HepG2 (cell line): Measurements from ENCODE around the gene CTRB2. TPM values are rescaled to one million over a fixed set of nuclear protein-coding genes. Genes with fewer than 3 reads are reported as not detected.
A peak's percentile ranks its signal among the peaks of the same experiment; 100 is the strongest.

ENCODE experiments used
- AGO2 ChIP-seq: fragments of 200-400 bp; formaldehyde crosslinking; optimal IDR thresholded peaks from 2 replicates; pipeline ENCODE3; 2017; ENCODE audit warnings: mild to moderate bottlenecking, low read depth, low read length, moderate library complexity
- CHD2 ChIP-seq: IDR thresholded peaks from 2 replicates; pipeline ENCODE4 v1.6.1; 2011; ENCODE audit warnings: low read depth, low read length, improper control_type of control experiment
- HCFC1 ChIP-seq: fragments of 150-350 bp; IDR thresholded peaks from 2 replicates; pipeline ENCODE4 v1.6.1; 2014; ENCODE audit warnings: low read depth, low read length
- KDM5B ChIP-seq: sonication (generic); formaldehyde crosslinking; IDR thresholded peaks from 2 replicates; pipeline ENCODE4 v1.4.0; 2020; ENCODE audit warnings: missing genetic modification reagents, mild to moderate bottlenecking, borderline replicate concordance
- NR2F6 ChIP-seq, 2 experiments: IDR thresholded peaks; 2 replicates each; pipeline ENCODE4 v1.6.1; 2016; ENCODE audit warnings: antibody characterized with exemption in 1 of 2, mild to moderate bottlenecking in 1 of 2
- ONECUT2 ChIP-seq: sonication (generic); formaldehyde crosslinking; IDR thresholded peaks from 2 replicates; pipeline ENCODE4 v1.4.0; 2020; ENCODE audit warnings: missing genetic modification reagents
- SOX13 ChIP-seq, 3 experiments: fragments of 450-650 bp in 1 of 3; sonication (generic) in 1 of 3; formaldehyde crosslinking in 1 of 3; IDR thresholded peaks in 2 of 3; conservative IDR thresholded peaks in 1 of 3; 2 replicates each; pipeline versions ENCODE4 v1.5.0 to v1.6.1; 2016 to 2020; ENCODE audit warnings: antibody characterized with exemption in 1 of 3, mild to moderate bottlenecking in 1 of 3, missing compliant biosample characterization in 1 of 3, missing genetic modification reagents in 1 of 3, moderate library complexity in 1 of 3
- SP140L ChIP-seq: sonication (generic); formaldehyde crosslinking; IDR thresholded peaks from 2 replicates; pipeline ENCODE4 v1.4.0; 2020; ENCODE audit warnings: missing genetic modification reagents, borderline replicate concordance
- TARDBP ChIP-seq: sonication (generic); formaldehyde crosslinking; IDR thresholded peaks from 2 replicates; pipeline ENCODE4 v1.8.0; 2022; ENCODE audit warnings: mild to moderate bottlenecking, missing genetic modification reagents
- ZBTB10 ChIP-seq: sonication (generic); formaldehyde crosslinking; IDR thresholded peaks from 2 replicates; pipeline ENCODE4 v1.4.0; 2020; ENCODE audit warnings: missing genetic modification reagents, borderline replicate concordance
- ZBTB4 ChIP-seq: sonication (generic); formaldehyde crosslinking; IDR thresholded peaks from 2 replicates; pipeline ENCODE4 v1.4.0; 2020; ENCODE audit warnings: missing genetic modification reagents, mild to moderate bottlenecking, borderline replicate concordance
- ZBTB44 ChIP-seq: sonication (generic); formaldehyde crosslinking; IDR thresholded peaks from 2 replicates; pipeline ENCODE4 v1.4.0; 2020; ENCODE audit warnings: missing genetic modification reagents
- ZNF326 ChIP-seq: sonication (generic); formaldehyde crosslinking; IDR thresholded peaks from 2 replicates; pipeline ENCODE4 v1.4.0; 2020; ENCODE audit warnings: missing genetic modification reagents, borderline replicate concordance
- ZNF530 ChIP-seq: sonication (generic); formaldehyde crosslinking; IDR thresholded peaks from 2 replicates; pipeline ENCODE4 v1.5.0; 2020; ENCODE audit warnings: low read depth, mild to moderate bottlenecking, missing genetic modification reagents
- ZNF678 ChIP-seq: sonication (generic); formaldehyde crosslinking; IDR thresholded peaks from 2 replicates; pipeline ENCODE4 v1.4.0; 2020; ENCODE audit warnings: mild to moderate bottlenecking, missing genetic modification reagents
- ZUFSP ChIP-seq: sonication (generic); formaldehyde crosslinking; IDR thresholded peaks from 2 replicates; pipeline ENCODE4 v1.9.0; 2021; ENCODE audit warnings: missing genetic modification reagents, mild to moderate bottlenecking, borderline replicate concordance
- polyA plus RNA-seq, 8 experiments: library from polyadenylated mRNA; depleted of rRNA in 3 of 8; stranded (reverse) in 7 of 8; unstranded in 1 of 8; fragments of >200 nt; fragmentation: Illumina TruSeq in 4 of 8; extraction: Trizol in 4 of 8; gene quantifications; 2 replicates each; pipeline versions ENCODE4 v1.2.1 to v1.2.3, GENCODE V29; 2011 to 2016; ENCODE audit warnings: low read depth in 4 of 8, missing spikeins in 1 of 8, mixed read lengths in 1 of 8; ENCODE audit not compliant: insufficient read depth in 1 of 8
- total RNA-seq, 5 experiments: library from RNA; depleted of rRNA; stranded (reverse); fragments of >200 nt; fragmentation: Illumina TruSeq; extraction: Trizol; gene quantifications; 2 replicates each; pipeline ENCODE4 v1.2.3, GENCODE V29; 2016; ENCODE audit warnings: low read depth in 1 of 5

Gene CTRB2
- total and polyA plus RNA-seq, 2 of the 13 experiments (the other 11 are each of a cell fraction or from before 2014, with no cell fraction given) = 0.13 TPM; not detected in 1

GRCh38 chr16:75238132-75238852 lies 31.3 kb upstream of the CTRB2 start (continued):
- TF ChIP-seq ZUFSP (CRISPR knock-in tag) (no peak), ZNF678 (CRISPR knock-in tag) (no peak), KDM5B (CRISPR knock-in tag) (peak; percentile 62; the same call in 1 of the 2 replicates), SP140L (no peak), TARDBP (CRISPR knock-in tag) (peak; percentile 89), HCFC1 (no peak), ZNF326 (CRISPR knock-in tag) (no peak), NR2F6 (IDR thresholded peaks at IDR 0.05) (peak; percentile 74), NR2F6 (CRISPR knock-in tag; IDR thresholded peaks at IDR 0.05) (peak; percentile 92), AGO2 (peak; percentile 78), ZBTB4 (CRISPR knock-in tag) (peak; percentile 99), CHD2 (0 out of 2 replicates have a peak, but pooled peaks have one; percentile 50), ONECUT2 (CRISPR knock-in tag) (no peak), SOX13 (IDR thresholded peaks at IDR 0.05) (no peak), SOX13 (CRISPR knock-in tag; conservative IDR thresholded peaks at IDR 0.05 in 1 of 2, IDR thresholded peaks at IDR 0.05 in 1 of 2) (peak in 1 of 2 experiments; percentile 84; a peak in 2 of 4 replicates), ZNF530 (no peak), ZBTB44 (CRISPR knock-in tag) (peak; percentile 21; the same call in 1 of the 2 replicates), ZBTB10 (CRISPR knock-in tag) (peak; percentile 94; the same call in 1 of the 2 replicates)
